HEK293 (cell line): Measurements from ENCODE around the gene PSAPL1.
A peak's percentile ranks its signal among the peaks of the same experiment; 100 is the strongest.

Source experiments
- CTCF ChIA-PET: fragments of 350-600 bp; formaldehyde crosslinking; extraction: SDS; loops from one replicate; lab custom pipeline; 2021; ENCODE audit warnings: antibody characterized with exemption; lab: Yijun Ruan, JAX
- POLR2A ChIA-PET: fragments of 300-600 bp; formaldehyde crosslinking; extraction: SDS; loops from one replicate; lab custom pipeline; 2020; ENCODE audit warnings: antibody characterized with exemption, inconsistent platforms; lab: Yijun Ruan, JAX
- H3K27ac ChIP-seq: fragments of 200-500 bp; sonication (Bioruptor generic); 2 replicates; pipeline ENCODE4 v1.5.1; 2014; ENCODE audit warnings: low read depth, low read length, control low read depth, inconsistent platforms; ENCODE audit errors: extremely low read depth
- H3K36me3 ChIP-seq, 2 experiments: fragments of 200-500 bp in 1 of 2; sonication (Bioruptor generic) in 1 of 2; 1 replicate in 1 of 2; 2 replicates in 1 of 2; pipeline ENCODE4 v1.5.1; 2014 to 2017; ENCODE audit warnings: inconsistent platforms in 2 of 2, low read length in 2 of 2; ENCODE audit not compliant: control insufficient read depth in 2 of 2, insufficient read depth in 1 of 2
- H3K4me1 ChIP-seq: fragments of 200-500 bp; sonication (Bioruptor generic); 2 replicates; pipeline ENCODE4 v1.5.1; 2014; ENCODE audit warnings: mild to moderate bottlenecking, low read length, inconsistent platforms; ENCODE audit not compliant: control insufficient read depth, insufficient read depth
- H3K4me3 ChIP-seq: 2 replicates; pipeline ENCODE4 v1.5.1; 2011; ENCODE audit warnings: low read depth, mild to moderate bottlenecking, control low read depth, low read length, moderate library complexity
- H3K9me3 ChIP-seq: fragments of 200-500 bp; sonication (Bioruptor generic); 2 replicates; pipeline ENCODE4 v1.5.1; 2014; ENCODE audit warnings: low read depth, low read length, inconsistent platforms; ENCODE audit not compliant: control insufficient read depth, insufficient read depth
- GLIS2 ChIP-seq: fragments of 450-650 bp; formaldehyde crosslinking; IDR thresholded peaks from 2 replicates; pipeline ENCODE4 v1.5.1; 2016; ENCODE audit warnings: missing biosample characterization, missing genetic modification characterization
- KLF9 ChIP-seq: fragments of 450-650 bp; formaldehyde crosslinking; IDR thresholded peaks from 2 replicates; pipeline ENCODE4 v1.5.1; 2016; ENCODE audit warnings: missing biosample characterization, missing genetic modification characterization, low read depth
- SP2 ChIP-seq: fragments of 450-650 bp; formaldehyde crosslinking; IDR thresholded peaks from 2 replicates; pipeline ENCODE4 v1.5.1; 2016; ENCODE audit warnings: missing biosample characterization, missing genetic modification characterization
- ZBTB11 ChIP-seq: fragments of 450-650 bp; formaldehyde crosslinking; conservative IDR thresholded peaks from 2 replicates; pipeline ENCODE4 v1.5.1; 2016; ENCODE audit warnings: low read depth, missing biosample characterization, missing genetic modification characterization
- ZEB2 ChIP-seq: fragments of 450-650 bp; formaldehyde crosslinking; IDR thresholded peaks from 2 replicates; pipeline ENCODE4 v1.5.1; 2016; ENCODE audit warnings: missing biosample characterization, missing genetic modification characterization
- ZFP41 ChIP-seq: fragments of 450-650 bp; formaldehyde crosslinking; IDR thresholded peaks from 2 replicates; pipeline ENCODE4 v1.5.1; 2016; ENCODE audit warnings: missing biosample characterization, missing genetic modification characterization, borderline replicate concordance
- ZIC2 ChIP-seq: fragments of 450-650 bp; formaldehyde crosslinking; IDR thresholded peaks from 2 replicates; pipeline ENCODE4 v1.5.1; 2016; ENCODE audit warnings: missing biosample characterization, missing genetic modification characterization
- ZNF138 ChIP-seq: fragments of 450-650 bp; formaldehyde crosslinking; IDR thresholded peaks from 2 replicates; pipeline ENCODE4 v1.5.1; 2016; ENCODE audit warnings: missing biosample characterization, missing genetic modification characterization, borderline replicate concordance
- ZNF155 ChIP-seq: fragments of 450-650 bp; formaldehyde crosslinking; IDR thresholded peaks from 2 replicates; pipeline ENCODE4 v1.5.1; 2016; ENCODE audit warnings: missing biosample characterization, missing genetic modification characterization
- ZNF18 ChIP-seq: fragments of 450-650 bp; formaldehyde crosslinking; IDR thresholded peaks from 2 replicates; pipeline ENCODE4 v1.5.1; 2016; ENCODE audit warnings: missing biosample characterization, missing genetic modification characterization
- ZNF311 ChIP-seq: fragments of 450-650 bp; formaldehyde crosslinking; IDR thresholded peaks from 2 replicates; pipeline ENCODE4 v1.5.1; 2017; ENCODE audit warnings: missing biosample characterization, missing genetic modification characterization, borderline replicate concordance
- ZNF391 ChIP-seq: fragments of 450-650 bp; formaldehyde crosslinking; IDR thresholded peaks from 2 replicates; pipeline ENCODE4 v1.5.1; 2016; ENCODE audit warnings: low read depth, missing biosample characterization, missing genetic modification characterization, borderline replicate concordance
- ZNF473 ChIP-seq: fragments of 450-650 bp; formaldehyde crosslinking; IDR thresholded peaks from 2 replicates; pipeline ENCODE4 v1.5.1; 2017; ENCODE audit warnings: missing biosample characterization, missing genetic modification characterization
- ZNF48 ChIP-seq: fragments of 450-650 bp; formaldehyde crosslinking; IDR thresholded peaks from 2 replicates; pipeline ENCODE4 v1.5.1; 2016; ENCODE audit warnings: missing biosample characterization, missing genetic modification characterization
- ZNF544 ChIP-seq: fragments of 450-650 bp; formaldehyde crosslinking; IDR thresholded peaks from 2 replicates; pipeline ENCODE4 v1.5.0; 2017; ENCODE audit warnings: missing biosample characterization, missing genetic modification characterization
- ZNF561 ChIP-seq: fragments of 450-650 bp; IDR thresholded peaks from 2 replicates; pipeline ENCODE4 v1.5.1; 2018; ENCODE audit warnings: missing biosample characterization, missing genetic modification characterization, borderline replicate concordance
- ZNF585B ChIP-seq: fragments of 450-650 bp; formaldehyde crosslinking; IDR thresholded peaks from 2 replicates; pipeline ENCODE4 v1.5.1; 2016; ENCODE audit warnings: missing biosample characterization, missing genetic modification characterization
- ZNF626 ChIP-seq: fragments of 450-650 bp; sonication (Bioruptor Pico); formaldehyde crosslinking; IDR thresholded peaks from 2 replicates; pipeline ENCODE4 v1.5.1; 2018; ENCODE audit warnings: missing biosample characterization, missing genetic modification characterization, inconsistent platforms
- ZNF660 ChIP-seq: fragments of 450-650 bp; IDR thresholded peaks from 2 replicates; pipeline ENCODE4 v1.5.1; 2018; ENCODE audit warnings: missing biosample characterization, mild to moderate bottlenecking, missing genetic modification characterization
- ZNF830 ChIP-seq: fragments of 450-650 bp; IDR thresholded peaks from 2 replicates; pipeline ENCODE4 v1.5.0; 2018; ENCODE audit warnings: missing biosample characterization, missing genetic modification characterization, low read depth, mild to moderate bottlenecking, moderate library complexity
- TF ChIP-seq, protein P1 (sequence below): fragments of 450-650 bp; formaldehyde crosslinking; IDR thresholded peaks from 2 replicates; pipeline ENCODE4 v1.5.1; 2016; ENCODE audit warnings: missing biosample characterization, missing genetic modification characterization
- TF ChIP-seq, protein P2 (sequence below): fragments of 450-650 bp; formaldehyde crosslinking; IDR thresholded peaks from 2 replicates; pipeline ENCODE4 v1.5.1; 2016; ENCODE audit warnings: missing biosample characterization, missing genetic modification characterization, borderline replicate concordance
- TF ChIP-seq, protein P3 (sequence below): fragments of 450-650 bp; formaldehyde crosslinking; IDR thresholded peaks from 2 replicates; pipeline ENCODE4 v1.5.1; 2016; ENCODE audit warnings: missing biosample characterization, missing genetic modification characterization

PSAPL1 gene

GRCh38 chr4:7429069-7429416, 5.7 kb downstream of the PSAPL1 start (continued):
- TF ChIP-seq ZNF830 (tag by site-specific recombination) = no peak
- no peak for TF ChIP-seq ZNF391 (tag by site-specific recombination)
- TF ChIP-seq ZNF626 (tag by site-specific recombination) = no peak
- TF ChIP-seq ZNF544 (tag by site-specific recombination) = no peak
- TF ChIP-seq ZNF155 = no peak
- TF ChIP-seq ZFP41 (tag by site-specific recombination) = no peak

- H3K4me1 ChIP-seq = no peaks in the 10 kb centered on the region
- POLR2A ChIA-PET = no interaction called here
- no peaks in the 10 kb centered on the region for H3K36me3 ChIP-seq
- no peak for TF ChIP-seq ZNF561 (tag by site-specific recombination)
- peak; percentile 21; the same call in 1 of the 2 replicates for TF ChIP-seq ZIC2 (tag by site-specific recombination)
- no peaks in the 10 kb centered on the region for H3K9me3 ChIP-seq
- CTCF ChIA-PET = no interaction called here
- no peak overlapping the region for H3K27ac ChIP-seq
- H3K4me3 ChIP-seq = no peak overlapping the region
These were observed 6.3 kb downstream of the PSAPL1 start for GRCh38 chr4:7428261-7429068.

DNA sequence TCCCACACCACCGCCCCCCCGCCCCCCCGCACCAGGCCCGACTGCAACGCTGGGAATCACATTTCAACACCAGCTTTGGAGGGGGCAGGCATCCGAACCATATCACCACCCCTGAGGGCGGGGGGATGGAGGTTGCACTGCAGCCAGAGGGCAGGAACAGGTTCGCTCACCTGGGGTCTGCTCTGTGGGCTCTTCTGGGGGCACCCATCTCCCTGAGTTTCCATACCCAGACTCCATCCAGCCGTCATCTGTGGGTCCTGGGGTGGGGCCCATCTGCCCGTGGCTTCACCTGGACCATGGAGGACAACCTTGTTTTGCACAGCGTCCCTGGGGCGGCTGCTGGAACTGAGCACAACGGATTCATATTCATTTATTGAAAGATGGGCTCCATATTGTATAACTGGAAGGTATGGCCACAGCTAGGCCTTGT, 6.9 kb downstream of the PSAPL1 start:
- Histone ChIP-seq H3K36me3 (no peaks in the 10 kb centered on the region), H3K27ac (no peak overlapping the region), H3K4me1 (no peaks in the 10 kb centered on the region), H3K9me3 (no peaks in the 10 kb centered on the region), H3K4me3 (no peak overlapping the region)
- CTCF ChIA-PET = no interaction called here
- POLR2A ChIA-PET = no interaction called here
- no peak for TF ChIP-seq ZNF18 (tag by site-specific recombination)
- TF ChIP-seq ZNF660 (tag by site-specific recombination) = no peak
- TF ChIP-seq, protein P1, sequence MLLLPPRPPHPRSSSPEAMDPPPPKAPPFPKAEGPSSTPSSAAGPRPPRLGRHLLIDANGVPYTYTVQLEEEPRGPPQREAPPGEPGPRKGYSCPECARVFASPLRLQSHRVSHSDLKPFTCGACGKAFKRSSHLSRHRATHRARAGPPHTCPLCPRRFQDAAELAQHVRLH = no peak
- no peak for TF ChIP-seq GLIS2 (tag by site-specific recombination)
- TF ChIP-seq ZBTB11 = no peak
- TF ChIP-seq ZNF473 (tag by site-specific recombination) = no peak
- TF ChIP-seq ZEB2 = no peak
- TF ChIP-seq ZNF585B (tag by site-specific recombination) = no peak
- TF ChIP-seq, protein P2, sequence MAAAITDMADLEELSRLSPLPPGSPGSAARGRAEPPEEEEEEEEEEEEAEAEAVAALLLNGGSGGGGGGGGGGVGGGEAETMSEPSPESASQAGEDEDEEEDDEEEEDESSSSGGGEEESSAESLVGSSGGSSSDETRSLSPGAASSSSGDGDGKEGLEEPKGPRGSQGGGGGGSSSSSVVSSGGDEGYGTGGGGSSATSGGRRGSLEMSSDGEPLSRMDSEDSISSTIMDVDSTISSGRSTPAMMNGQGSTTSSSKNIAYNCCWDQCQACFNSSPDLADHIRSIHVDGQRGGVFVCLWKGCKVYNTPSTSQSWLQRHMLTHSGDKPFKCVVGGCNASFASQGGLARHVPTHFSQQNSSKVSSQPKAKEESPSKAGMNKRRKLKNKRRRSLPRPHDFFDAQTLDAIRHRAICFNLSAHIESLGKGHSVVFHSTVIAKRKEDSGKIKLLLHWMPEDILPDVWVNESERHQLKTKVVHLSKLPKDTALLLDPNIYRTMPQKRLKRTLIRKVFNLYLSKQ (tag by site-specific recombination) = no peak
- TF ChIP-seq ZNF138 (tag by site-specific recombination) = no peak
- TF ChIP-seq ZNF48 (tag by site-specific recombination) = no peak
- TF ChIP-seq, protein P3, sequence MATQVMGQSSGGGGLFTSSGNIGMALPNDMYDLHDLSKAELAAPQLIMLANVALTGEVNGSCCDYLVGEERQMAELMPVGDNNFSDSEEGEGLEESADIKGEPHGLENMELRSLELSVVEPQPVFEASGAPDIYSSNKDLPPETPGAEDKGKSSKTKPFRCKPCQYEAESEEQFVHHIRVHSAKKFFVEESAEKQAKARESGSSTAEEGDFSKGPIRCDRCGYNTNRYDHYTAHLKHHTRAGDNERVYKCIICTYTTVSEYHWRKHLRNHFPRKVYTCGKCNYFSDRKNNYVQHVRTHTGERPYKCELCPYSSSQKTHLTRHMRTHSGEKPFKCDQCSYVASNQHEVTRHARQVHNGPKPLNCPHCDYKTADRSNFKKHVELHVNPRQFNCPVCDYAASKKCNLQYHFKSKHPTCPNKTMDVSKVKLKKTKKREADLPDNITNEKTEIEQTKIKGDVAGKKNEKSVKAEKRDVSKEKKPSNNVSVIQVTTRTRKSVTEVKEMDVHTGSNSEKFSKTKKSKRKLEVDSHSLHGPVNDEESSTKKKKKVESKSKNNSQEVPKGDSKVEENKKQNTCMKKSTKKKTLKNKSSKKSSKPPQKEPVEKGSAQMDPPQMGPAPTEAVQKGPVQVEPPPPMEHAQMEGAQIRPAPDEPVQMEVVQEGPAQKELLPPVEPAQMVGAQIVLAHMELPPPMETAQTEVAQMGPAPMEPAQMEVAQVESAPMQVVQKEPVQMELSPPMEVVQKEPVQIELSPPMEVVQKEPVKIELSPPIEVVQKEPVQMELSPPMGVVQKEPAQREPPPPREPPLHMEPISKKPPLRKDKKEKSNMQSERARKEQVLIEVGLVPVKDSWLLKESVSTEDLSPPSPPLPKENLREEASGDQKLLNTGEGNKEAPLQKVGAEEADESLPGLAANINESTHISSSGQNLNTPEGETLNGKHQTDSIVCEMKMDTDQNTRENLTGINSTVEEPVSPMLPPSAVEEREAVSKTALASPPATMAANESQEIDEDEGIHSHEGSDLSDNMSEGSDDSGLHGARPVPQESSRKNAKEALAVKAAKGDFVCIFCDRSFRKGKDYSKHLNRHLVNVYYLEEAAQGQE (tag by site-specific recombination) = no peak
- TF ChIP-seq KLF9 = no peak
- no peak for TF ChIP-seq ZNF311 (tag by site-specific recombination)
- TF ChIP-seq SP2 (tag by site-specific recombination) = no peak
